Astrocyte of the cerebellum (primary cell): ENCODE data around the gene TRIM63.

ENCODE experiments used
- DNase-seq: peaks from one replicate; pipeline ENCODE4 v3.0.0-alpha.2; 2011; ENCODE audit warnings: low read depth
- H3K4me3 ChIP-seq: 2 replicates; pipeline ENCODE4 v1.5.1; 2011; ENCODE audit warnings: mild to moderate bottlenecking, low read depth, low read length, moderate library complexity
- CTCF ChIP-seq: IDR thresholded peaks from 2 replicates; pipeline ENCODE4 v1.5.1; 2012; ENCODE audit warnings: low read length, low read depth, moderate library complexity, mild to moderate bottlenecking; ENCODE audit errors: missing control alignments
- in situ Hi-C: cut with HindIII; loops from 2 replicates; pipeline ENCODE4 v1.10.0; 2017; ENCODE audit warnings: low sequenced_read_pairs

TRIM63 gene

GRCh38 chr1:26020330-26020768, 47.1 kb downstream of the TRIM63 start:
- no peak for DNase-seq
- in situ Hi-C loops: no loop called here
- no peak for TF ChIP-seq CTCF
- H3K4me3 ChIP-seq: no peak overlapping the region

- no peak overlapping the region for H3K4me3 ChIP-seq
- no peak for DNase-seq
- in situ Hi-C loops: no loop called here
- no peak for TF ChIP-seq CTCF
Measured at GRCh38 chr1:26019641-26020315, 47.7 kb downstream of the TRIM63 start.

- no peak overlapping the region for H3K4me3 ChIP-seq
- in situ Hi-C loops: no loop called here
- DNase-seq: no peak
- no peak for TF ChIP-seq CTCF
Measured at GRCh38 chr1:26017606-26018005, 49.8 kb downstream of the TRIM63 start.

- TF ChIP-seq CTCF: no peak
- H3K4me3 ChIP-seq: no peak overlapping the region
- in situ Hi-C loops: no loop called here
- no peak for DNase-seq
Measured at GRCh38 chr1:26016953-26017545, 50.4 kb downstream of the TRIM63 start.

- in situ Hi-C loops: no loop called here
- H3K4me3 ChIP-seq: no peak overlapping the region
- DNase-seq: no peak
- TF ChIP-seq CTCF: no peak
Measured at GRCh38 chr1:26016258-26016952, 51.0 kb downstream of the TRIM63 start.

- no peak for DNase-seq
- H3K4me3 ChIP-seq: no peak overlapping the region
- no peak for TF ChIP-seq CTCF
- in situ Hi-C loops: no loop called here
Measured at GRCh38 chr1:26015358-26015757, 52.1 kb downstream of the TRIM63 start.
